ENCODE data around the gene HLF.

DNA sequence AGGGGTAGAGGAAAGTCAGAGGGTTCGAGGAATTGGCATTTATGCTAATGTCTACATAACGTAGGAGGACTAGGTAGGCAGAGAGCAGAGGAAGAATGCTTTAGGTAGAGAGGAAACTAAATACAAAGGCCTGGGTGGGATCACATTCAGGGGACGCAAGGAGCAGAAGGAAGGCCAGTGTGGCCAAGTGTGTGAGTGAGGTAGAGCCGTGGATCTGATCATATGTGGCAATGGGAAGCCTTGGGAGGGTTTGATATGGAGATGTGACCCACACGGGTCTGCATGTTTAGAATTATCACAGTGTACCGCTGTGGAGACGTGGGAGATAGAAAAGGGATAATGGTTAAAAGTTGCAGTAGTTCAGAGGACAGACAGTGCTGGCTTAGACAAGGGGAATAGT lies 43.1 kb downstream of the HLF start:
- TF ChIP-seq, protein P1, sequence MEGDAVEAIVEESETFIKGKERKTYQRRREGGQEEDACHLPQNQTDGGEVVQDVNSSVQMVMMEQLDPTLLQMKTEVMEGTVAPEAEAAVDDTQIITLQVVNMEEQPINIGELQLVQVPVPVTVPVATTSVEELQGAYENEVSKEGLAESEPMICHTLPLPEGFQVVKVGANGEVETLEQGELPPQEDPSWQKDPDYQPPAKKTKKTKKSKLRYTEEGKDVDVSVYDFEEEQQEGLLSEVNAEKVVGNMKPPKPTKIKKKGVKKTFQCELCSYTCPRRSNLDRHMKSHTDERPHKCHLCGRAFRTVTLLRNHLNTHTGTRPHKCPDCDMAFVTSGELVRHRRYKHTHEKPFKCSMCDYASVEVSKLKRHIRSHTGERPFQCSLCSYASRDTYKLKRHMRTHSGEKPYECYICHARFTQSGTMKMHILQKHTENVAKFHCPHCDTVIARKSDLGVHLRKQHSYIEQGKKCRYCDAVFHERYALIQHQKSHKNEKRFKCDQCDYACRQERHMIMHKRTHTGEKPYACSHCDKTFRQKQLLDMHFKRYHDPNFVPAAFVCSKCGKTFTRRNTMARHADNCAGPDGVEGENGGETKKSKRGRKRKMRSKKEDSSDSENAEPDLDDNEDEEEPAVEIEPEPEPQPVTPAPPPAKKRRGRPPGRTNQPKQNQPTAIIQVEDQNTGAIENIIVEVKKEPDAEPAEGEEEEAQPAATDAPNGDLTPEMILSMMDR (conservative IDR thresholded peaks at IDR 0.05; ENCODE audit: low read depth, low read length): no peak
- TF ChIP-seq EZH2 (IDR thresholded peaks at IDR 0.05; ENCODE audit: borderline replicate concordance, low read depth, low read length, poor library complexity, severe bottlenecking): no peak

Measured in A673 (cell line).